ENCODE data around the gene PRRC2C.

PRRC2C gene

GRCh38 chr1:171627020-171627419 lies 141.7 kb downstream of the PRRC2C start:
- H3K4me1 ChIP-seq (ENCODE audit: control insufficient read depth, insufficient read depth, low read length, unreplicated experiment): no peaks in the 10 kb centered on the region
- no peaks in the 10 kb centered on the region for H3K79me2 ChIP-seq (ENCODE audit: control insufficient read depth, insufficient read depth, low read length, unreplicated experiment)
- H3K27ac ChIP-seq (ENCODE audit: low read depth, low read length): no peak overlapping the region
- no peaks in the 10 kb centered on the region for H3K36me3 ChIP-seq (ENCODE audit: insufficient read depth, low read length)
- H3K27me3 ChIP-seq (ENCODE audit: insufficient read depth, low read length): peaks cover 45% of the 10 kb centered on the region
- no peak overlapping the region for H3K4me3 ChIP-seq (ENCODE audit: low read depth, low read length)
- H2AFZ ChIP-seq (ENCODE audit: low read length, unreplicated experiment): no peak overlapping the region

GRCh38 chr1:171628225-171628624 lies 142.9 kb downstream of the PRRC2C start:
- H3K27me3 ChIP-seq (ENCODE audit: insufficient read depth, low read length): peaks cover 45% of the 10 kb centered on the region
- H3K79me2 ChIP-seq (ENCODE audit: control insufficient read depth, insufficient read depth, low read length, unreplicated experiment): no peaks in the 10 kb centered on the region
- no peak overlapping the region for H2AFZ ChIP-seq (ENCODE audit: low read length, unreplicated experiment)
- no peak overlapping the region for H3K4me3 ChIP-seq (ENCODE audit: low read depth, low read length)
- H3K4me1 ChIP-seq (ENCODE audit: control insufficient read depth, insufficient read depth, low read length, unreplicated experiment): no peaks in the 10 kb centered on the region
- no peak overlapping the region for H3K27ac ChIP-seq (ENCODE audit: low read depth, low read length)
- H3K36me3 ChIP-seq (ENCODE audit: insufficient read depth, low read length): no peaks in the 10 kb centered on the region

DNA sequence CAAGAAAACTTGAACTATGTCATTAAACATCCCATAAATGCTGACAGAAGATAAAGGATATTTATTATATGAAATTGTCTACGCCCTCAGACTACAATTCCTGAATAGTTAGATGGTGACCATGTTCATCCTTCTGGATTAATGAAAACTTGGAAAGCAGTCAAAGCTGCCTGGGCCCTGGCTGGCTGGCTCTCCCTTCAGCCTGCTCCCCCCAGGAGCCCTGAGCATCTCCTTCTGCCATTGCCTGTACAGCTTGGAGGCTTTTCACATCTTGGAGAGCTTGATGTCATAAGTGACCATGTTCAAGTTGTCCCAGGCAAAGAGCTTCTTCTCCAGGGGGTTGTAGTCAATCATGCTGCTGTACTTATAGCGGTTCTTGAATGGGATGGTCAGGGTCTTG lies 150.3 kb downstream of the PRRC2C start:
- Histone ChIP-seq H3K4me3 (ENCODE audit: low read depth, low read length) (no peak overlapping the region), H3K27ac (ENCODE audit: low read depth, low read length) (no peak overlapping the region)

GRCh38 chr1:171636141-171636540 lies 150.8 kb downstream of the PRRC2C start:
- Histone ChIP-seq H3K4me3 (ENCODE audit: low read depth, low read length) (no peak overlapping the region), H3K4me1 (ENCODE audit: control insufficient read depth, insufficient read depth, low read length, unreplicated experiment) (no peaks in the 10 kb centered on the region), H3K36me3 (ENCODE audit: insufficient read depth, low read length) (no peaks in the 10 kb centered on the region), H3K79me2 (ENCODE audit: control insufficient read depth, insufficient read depth, low read length, unreplicated experiment) (no peaks in the 10 kb centered on the region), H3K27me3 (ENCODE audit: insufficient read depth, low read length) (peaks cover 11% of the 10 kb centered on the region), H3K27ac (ENCODE audit: low read depth, low read length) (no peak overlapping the region), H2AFZ (ENCODE audit: low read length, unreplicated experiment) (no peak overlapping the region)

More for the DNA sequence above, 150.3 kb downstream of the PRRC2C start:
- no peaks in the 10 kb centered on the region for H3K36me3 ChIP-seq (ENCODE audit: insufficient read depth, low read length)
- no peak overlapping the region for H2AFZ ChIP-seq (ENCODE audit: low read length, unreplicated experiment)
- no peaks in the 10 kb centered on the region for H3K4me1 ChIP-seq (ENCODE audit: control insufficient read depth, insufficient read depth, low read length, unreplicated experiment)
- peaks cover 16% of the 10 kb centered on the region for H3K27me3 ChIP-seq (ENCODE audit: insufficient read depth, low read length)
- H3K79me2 ChIP-seq (ENCODE audit: control insufficient read depth, insufficient read depth, low read length, unreplicated experiment): no peaks in the 10 kb centered on the region

DNA sequence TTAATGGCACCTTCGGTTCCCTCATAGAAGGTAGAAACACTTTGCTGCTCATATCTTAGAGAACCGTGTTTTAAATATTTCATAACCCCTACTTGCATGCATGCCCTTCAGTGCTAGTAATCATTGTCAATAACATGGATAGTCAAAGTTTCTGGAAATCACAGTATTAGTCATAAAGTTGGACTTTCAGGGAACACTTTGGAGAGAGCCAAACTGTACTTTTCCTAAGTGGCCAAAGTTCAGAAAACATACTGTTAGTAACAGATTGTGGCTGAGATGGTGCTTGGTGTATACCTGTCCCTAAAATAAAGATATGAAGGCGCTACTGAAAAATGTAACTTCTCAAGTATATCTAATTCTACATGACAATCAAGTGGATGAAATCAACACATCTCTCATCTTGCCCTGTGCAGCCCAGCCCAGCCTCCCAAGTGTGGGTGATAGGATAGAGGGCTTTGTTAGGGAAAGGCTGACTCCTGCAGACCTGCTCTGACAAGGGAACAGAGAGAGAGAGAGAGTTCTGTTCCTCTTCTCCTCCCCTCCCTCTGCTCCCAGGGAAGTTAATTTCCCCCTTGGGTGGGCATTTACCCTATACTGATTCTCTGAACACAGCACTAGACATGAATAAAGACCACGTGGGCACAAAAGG lies 152.7 kb downstream of the PRRC2C start:
- no peaks in the 10 kb centered on the region for H3K4me1 ChIP-seq (ENCODE audit: control insufficient read depth, insufficient read depth, low read length, unreplicated experiment)
- no peaks in the 10 kb centered on the region for H3K79me2 ChIP-seq (ENCODE audit: control insufficient read depth, insufficient read depth, low read length, unreplicated experiment)
- H3K36me3 ChIP-seq (ENCODE audit: insufficient read depth, low read length): no peaks in the 10 kb centered on the region
- H3K27me3 ChIP-seq (ENCODE audit: insufficient read depth, low read length): no peaks in the 10 kb centered on the region
- no peak overlapping the region for H2AFZ ChIP-seq (ENCODE audit: low read length, unreplicated experiment)
- H3K27ac ChIP-seq (ENCODE audit: low read depth, low read length): no peak overlapping the region
- H3K4me3 ChIP-seq (ENCODE audit: low read depth, low read length): no peak overlapping the region

DNA sequence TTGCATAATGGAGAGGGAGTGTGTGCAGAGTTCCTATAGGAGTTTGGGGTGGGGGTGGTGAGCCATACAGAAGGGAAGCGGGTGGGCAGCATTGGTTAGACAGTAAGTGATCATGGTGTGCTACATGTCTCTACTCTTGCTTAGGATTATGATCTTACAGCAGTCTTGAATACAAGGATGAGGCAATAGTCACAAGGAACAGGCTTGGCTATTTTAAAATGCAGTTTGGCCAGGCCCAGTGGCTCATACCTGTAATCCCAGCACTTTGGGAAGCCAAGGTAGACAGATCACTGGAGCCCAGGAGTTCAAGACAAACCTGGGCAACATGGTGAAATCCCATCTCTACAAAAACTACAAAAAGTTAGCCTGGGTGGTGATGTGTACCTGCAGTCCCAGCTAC lies 154.9 kb downstream of the PRRC2C start:
- Histone ChIP-seq H3K4me3 (ENCODE audit: low read depth, low read length) (no peak overlapping the region), H3K79me2 (ENCODE audit: control insufficient read depth, insufficient read depth, low read length, unreplicated experiment) (no peaks in the 10 kb centered on the region), H3K36me3 (ENCODE audit: insufficient read depth, low read length) (no peaks in the 10 kb centered on the region), H3K4me1 (ENCODE audit: control insufficient read depth, insufficient read depth, low read length, unreplicated experiment) (no peaks in the 10 kb centered on the region), H2AFZ (ENCODE audit: low read length, unreplicated experiment) (no peak overlapping the region), H3K27me3 (ENCODE audit: insufficient read depth, low read length) (no peaks in the 10 kb centered on the region), H3K27ac (ENCODE audit: low read depth, low read length) (no peak overlapping the region)

GRCh38 chr1:171641076-171641864 lies 155.9 kb downstream of the PRRC2C start:
- H3K79me2 ChIP-seq (ENCODE audit: control insufficient read depth, insufficient read depth, low read length, unreplicated experiment): no peaks in the 10 kb centered on the region
- no peak overlapping the region for H3K27ac ChIP-seq (ENCODE audit: low read depth, low read length)
- no peak overlapping the region for H2AFZ ChIP-seq (ENCODE audit: low read length, unreplicated experiment)
- no peaks in the 10 kb centered on the region for H3K4me1 ChIP-seq (ENCODE audit: control insufficient read depth, insufficient read depth, low read length, unreplicated experiment)
- no peaks in the 10 kb centered on the region for H3K36me3 ChIP-seq (ENCODE audit: insufficient read depth, low read length)
- no peaks in the 10 kb centered on the region for H3K27me3 ChIP-seq (ENCODE audit: insufficient read depth, low read length)
- no peak overlapping the region for H3K4me3 ChIP-seq (ENCODE audit: low read depth, low read length)

DNA sequence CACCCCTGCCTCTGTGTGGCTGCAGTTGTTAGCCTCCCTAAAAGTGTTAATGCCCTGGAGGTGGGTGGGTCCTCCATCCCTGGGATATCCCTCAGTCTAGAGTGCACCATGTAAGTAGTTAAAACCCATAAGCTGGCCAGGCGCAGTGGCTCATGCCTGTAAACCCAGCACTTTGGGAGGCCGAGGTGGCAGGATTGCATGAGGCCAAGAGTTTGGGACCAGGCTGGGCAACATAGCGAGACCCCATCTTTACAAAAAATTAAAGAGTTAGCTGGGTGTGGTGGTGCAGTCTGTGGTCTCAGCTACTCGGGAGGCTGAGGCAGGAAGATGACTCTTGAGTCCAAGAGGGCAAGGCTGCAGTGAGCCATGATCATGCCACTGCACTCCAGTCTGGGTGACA lies 156.9 kb downstream of the PRRC2C start:
- no peak overlapping the region for H3K27ac ChIP-seq (ENCODE audit: low read depth, low read length)
- H3K27me3 ChIP-seq (ENCODE audit: insufficient read depth, low read length): no peaks in the 10 kb centered on the region
- H3K4me3 ChIP-seq (ENCODE audit: low read depth, low read length): no peak overlapping the region
- no peak overlapping the region for H2AFZ ChIP-seq (ENCODE audit: low read length, unreplicated experiment)
- no peaks in the 10 kb centered on the region for H3K4me1 ChIP-seq (ENCODE audit: control insufficient read depth, insufficient read depth, low read length, unreplicated experiment)
- no peaks in the 10 kb centered on the region for H3K79me2 ChIP-seq (ENCODE audit: control insufficient read depth, insufficient read depth, low read length, unreplicated experiment)
- no peaks in the 10 kb centered on the region for H3K36me3 ChIP-seq (ENCODE audit: insufficient read depth, low read length)

Data from ACC112 (cell line).